ENCODE data around the gene MERTK. TPM values are rescaled to one million over a fixed set of nuclear protein-coding genes. Genes with fewer than 3 reads are reported as not detected.

Gene MERTK
- total and polyA plus RNA-seq, 2 of the 13 experiments (the other 11 are each of a cell fraction or from before 2014, with no cell fraction given), result 37.3 to 44.7 TPM

DNA sequence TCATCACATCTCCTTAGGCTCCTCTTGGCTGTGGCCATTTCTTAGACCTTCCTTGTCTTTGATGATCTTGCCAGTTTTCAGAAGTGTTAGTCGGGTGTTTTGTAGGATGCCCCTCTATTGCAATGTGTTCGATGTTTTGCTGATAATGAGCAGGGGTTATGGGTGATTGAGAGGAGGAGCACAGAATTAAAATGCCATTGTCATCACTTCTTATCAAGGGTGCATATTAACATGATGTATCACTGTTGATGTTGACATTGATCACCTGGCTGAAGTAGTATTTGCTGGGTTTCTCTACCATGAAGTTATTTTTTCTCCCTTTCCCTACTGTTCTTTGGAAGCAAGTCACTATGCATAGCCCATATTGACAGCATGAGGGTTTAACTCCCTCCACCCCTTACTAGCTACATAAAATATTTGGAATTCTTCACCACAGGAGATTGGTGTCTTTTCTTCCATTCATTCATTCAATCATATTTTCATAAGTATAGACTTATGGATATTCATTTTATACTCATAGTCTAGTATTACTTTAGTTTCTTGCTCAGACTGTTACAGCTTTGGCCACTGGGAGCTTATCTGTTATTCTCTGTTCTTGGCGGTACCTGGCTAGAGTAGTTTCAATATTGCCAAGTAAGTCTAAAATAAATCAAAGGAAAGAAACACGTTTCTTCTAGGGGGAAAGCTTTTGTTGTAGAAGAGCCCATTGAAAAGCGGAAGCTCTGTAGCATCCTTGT lies 102.2 kb downstream of the MERTK start:
- ChIA-PET CTCF (ENCODE audit: low intra/inter-chr PET ratio, low total read pairs) (no interaction called here), POLR2A (interaction anchor here (1.9 kb wide), 1 partner anchor 13 kb away, joined by 6 read pairs; no protein-coding TSS in a partner anchor)
- no peak for DNase-seq (ENCODE audit: low spot score)
- Histone ChIP-seq H3K27me3 (ENCODE audit: control insufficient read depth in 1 of 2, insufficient read depth in 2 of 2, low read length in 2 of 2) (no peaks in the 10 kb centered on the region), H3K4me2 (ENCODE audit: low read depth, low read length) (no peak overlapping the region), H3K9me3 (ENCODE audit: low read length) (no peaks in the 10 kb centered on the region), H3K9ac (ENCODE audit: insufficient read depth, low read depth, low read length) (no peak overlapping the region), H2AFZ (ENCODE audit: low read length) (no peak overlapping the region), H4K20me1 (ENCODE audit: insufficient read depth, low read length) (no peaks in the 10 kb centered on the region), H3K4me3 (replicated peaks in 1 of 3; ENCODE audit: insufficient read depth in 1 of 3, low read depth in 2 of 3, low read length in 3 of 3) (no peak overlapping the region), H3K27ac (ENCODE audit: extremely low read length, insufficient read depth, low read length) (no peak overlapping the region), H3K79me2 (ENCODE audit: insufficient read depth, low read length) (no peaks in the 10 kb centered on the region), H3K36me3 (replicated peaks in 1 of 2; ENCODE audit: control insufficient read depth in 1 of 2, insufficient read depth in 2 of 2, low read length in 2 of 2) (peaks cover 25 to 74% of the 10 kb centered on the region in 2 experiments), H3K4me1 (ENCODE audit: insufficient read depth, low read length) (peaks cover 5% of the 10 kb centered on the region)
- no peak for TF ChIP-seq ZNF615 (CRISPR knock-in tag; IDR thresholded peaks at IDR 0.05; ENCODE audit: borderline replicate concordance)
- no peak for TF ChIP-seq HMG20B (CRISPR knock-in tag; conservative IDR thresholded peaks at IDR 0.05)
- peak; percentile 56 for TF ChIP-seq MAFF (IDR thresholded peaks at IDR 0.05; ENCODE audit: low read depth, low read length)
- TF ChIP-seq NR2F6 (IDR thresholded peaks at IDR 0.05), result no peak
- TF ChIP-seq NR2F6 (CRISPR knock-in tag; IDR thresholded peaks at IDR 0.05), result no peak
- TF ChIP-seq MAFK (conservative IDR thresholded peaks at IDR 0.05 in 1 of 2, IDR thresholded peaks at IDR 0.05 in 1 of 2; ENCODE audit: low read length in 2 of 2), result peak; percentile 42 to 72; a peak in 2 of 4 replicates
- WGBS (ENCODE audit: low lambda C conversion rate), result 93% methylated on average over 5 of the region's 5 CpGs
- no peak for ATAC-seq
- intact Hi-C loops (cut with micrococcal nuclease; ENCODE audit: unreplicated experiment), result no loop called here
- in situ Hi-C loops (cut with HindIII; ENCODE audit: extremely low pct_ligation_motif_present, low pct_unique_long_range_greater_than_20kb), result no loop called here
- no peak for FAIRE-seq
- BruUV-seq (replicated peaks), result no TSS peak

DNA sequence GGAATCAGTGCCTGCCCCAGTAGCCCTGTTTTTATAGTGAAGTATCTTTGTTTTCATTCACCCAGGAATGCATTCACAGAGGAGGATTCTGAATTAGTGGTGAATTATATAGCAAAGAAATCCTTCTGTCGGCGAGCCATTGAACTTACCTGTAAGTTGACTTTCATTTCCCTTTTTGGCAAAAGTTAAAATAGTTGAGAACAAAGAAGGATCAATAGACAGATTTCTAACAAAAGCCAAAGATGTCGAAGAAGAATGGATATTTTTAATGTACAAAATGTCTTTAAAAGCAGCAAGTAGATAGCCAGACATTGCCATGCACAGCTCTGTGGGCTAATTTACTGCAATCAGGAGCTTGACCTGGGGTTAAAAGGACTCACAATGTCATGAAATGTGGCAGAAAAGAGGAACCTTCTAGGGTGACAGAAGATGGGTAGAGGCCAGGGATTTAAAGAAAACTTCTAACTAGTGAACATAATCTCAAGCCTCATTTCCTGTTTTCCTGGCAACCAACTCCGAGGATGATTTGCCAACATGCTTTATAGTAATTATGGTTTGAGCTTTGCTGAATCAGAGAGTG lies 102.8 kb downstream of the MERTK start:
- Histone ChIP-seq H4K20me1 (ENCODE audit: insufficient read depth, low read length) (no peaks in the 10 kb centered on the region), H3K36me3 (replicated peaks in 1 of 2; ENCODE audit: control insufficient read depth in 1 of 2, insufficient read depth in 2 of 2, low read length in 2 of 2) (peaks cover 21 to 71% of the 10 kb centered on the region in 2 experiments), H3K4me2 (ENCODE audit: low read depth, low read length) (no peak overlapping the region), H3K79me2 (ENCODE audit: insufficient read depth, low read length) (no peaks in the 10 kb centered on the region), H3K4me3 (replicated peaks in 1 of 3; ENCODE audit: insufficient read depth in 1 of 3, low read depth in 2 of 3, low read length in 3 of 3) (no peak overlapping the region), H3K9me3 (ENCODE audit: low read length) (no peaks in the 10 kb centered on the region), H3K27me3 (ENCODE audit: control insufficient read depth in 1 of 2, insufficient read depth in 2 of 2, low read length in 2 of 2) (no peaks in the 10 kb centered on the region), H3K27ac (ENCODE audit: extremely low read length, insufficient read depth, low read length) (no peak overlapping the region), H3K4me1 (ENCODE audit: insufficient read depth, low read length) (no peaks in the 10 kb centered on the region), H3K9ac (ENCODE audit: insufficient read depth, low read depth, low read length) (no peak overlapping the region), H2AFZ (ENCODE audit: low read length) (no peak overlapping the region)
- BruUV-seq (replicated peaks), result TSS peak; percentile 10
- no peak for DNase-seq (ENCODE audit: low spot score)
- in situ Hi-C loops (cut with HindIII; ENCODE audit: extremely low pct_ligation_motif_present, low pct_unique_long_range_greater_than_20kb) (no loop called here), intact Hi-C loops (cut with micrococcal nuclease; ENCODE audit: unreplicated experiment) (no loop called here)
- WGBS (ENCODE audit: low lambda C conversion rate), result 95% methylated on average over 4 of the region's 4 CpGs
- CTCF ChIA-PET (ENCODE audit: low intra/inter-chr PET ratio, low total read pairs), result no interaction called here
- POLR2A ChIA-PET, result interaction anchor here (1.9 kb wide), 1 partner anchor 14 kb away, joined by 6 read pairs; no protein-coding TSS in a partner anchor
- ATAC-seq, result no peak
- FAIRE-seq, result no peak
- TF ChIP-seq, protein P1, sequence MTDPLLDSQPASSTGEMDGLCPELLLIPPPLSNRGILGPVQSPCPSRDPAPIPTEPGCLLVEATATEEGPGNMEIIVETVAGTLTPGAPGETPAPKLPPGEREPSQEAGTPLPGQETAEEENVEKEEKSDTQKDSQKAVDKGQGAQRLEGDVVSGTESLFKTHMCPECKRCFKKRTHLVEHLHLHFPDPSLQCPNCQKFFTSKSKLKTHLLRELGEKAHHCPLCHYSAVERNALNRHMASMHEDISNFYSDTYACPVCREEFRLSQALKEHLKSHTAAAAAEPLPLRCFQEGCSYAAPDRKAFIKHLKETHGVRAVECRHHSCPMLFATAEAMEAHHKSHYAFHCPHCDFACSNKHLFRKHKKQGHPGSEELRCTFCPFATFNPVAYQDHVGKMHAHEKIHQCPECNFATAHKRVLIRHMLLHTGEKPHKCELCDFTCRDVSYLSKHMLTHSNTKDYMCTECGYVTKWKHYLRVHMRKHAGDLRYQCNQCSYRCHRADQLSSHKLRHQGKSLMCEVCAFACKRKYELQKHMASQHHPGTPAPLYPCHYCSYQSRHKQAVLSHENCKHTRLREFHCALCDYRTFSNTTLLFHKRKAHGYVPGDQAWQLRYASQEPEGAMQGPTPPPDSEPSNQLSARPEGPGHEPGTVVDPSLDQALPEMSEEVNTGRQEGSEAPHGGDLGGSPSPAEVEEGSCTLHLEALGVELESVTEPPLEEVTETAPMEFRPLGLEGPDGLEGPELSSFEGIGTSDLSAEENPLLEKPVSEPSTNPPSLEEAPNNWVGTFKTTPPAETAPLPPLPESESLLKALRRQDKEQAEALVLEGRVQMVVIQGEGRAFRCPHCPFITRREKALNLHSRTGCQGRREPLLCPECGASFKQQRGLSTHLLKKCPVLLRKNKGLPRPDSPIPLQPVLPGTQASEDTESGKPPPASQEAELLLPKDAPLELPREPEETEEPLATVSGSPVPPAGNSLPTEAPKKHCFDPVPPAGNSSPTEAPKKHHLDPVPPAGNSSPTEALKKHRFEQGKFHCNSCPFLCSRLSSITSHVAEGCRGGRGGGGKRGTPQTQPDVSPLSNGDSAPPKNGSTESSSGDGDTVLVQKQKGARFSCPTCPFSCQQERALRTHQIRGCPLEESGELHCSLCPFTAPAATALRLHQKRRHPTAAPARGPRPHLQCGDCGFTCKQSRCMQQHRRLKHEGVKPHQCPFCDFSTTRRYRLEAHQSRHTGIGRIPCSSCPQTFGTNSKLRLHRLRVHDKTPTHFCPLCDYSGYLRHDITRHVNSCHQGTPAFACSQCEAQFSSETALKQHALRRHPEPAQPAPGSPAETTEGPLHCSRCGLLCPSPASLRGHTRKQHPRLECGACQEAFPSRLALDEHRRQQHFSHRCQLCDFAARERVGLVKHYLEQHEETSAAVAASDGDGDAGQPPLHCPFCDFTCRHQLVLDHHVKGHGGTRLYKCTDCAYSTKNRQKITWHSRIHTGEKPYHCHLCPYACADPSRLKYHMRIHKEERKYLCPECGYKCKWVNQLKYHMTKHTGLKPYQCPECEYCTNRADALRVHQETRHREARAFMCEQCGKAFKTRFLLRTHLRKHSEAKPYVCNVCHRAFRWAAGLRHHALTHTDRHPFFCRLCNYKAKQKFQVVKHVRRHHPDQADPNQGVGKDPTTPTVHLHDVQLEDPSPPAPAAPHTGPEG (CRISPR knock-in tag; IDR thresholded peaks at IDR 0.05), result no peak
- TF ChIP-seq SYNCRIP (IDR thresholded peaks at IDR 0.05; ENCODE audit: insufficient read depth, low read depth, low read length) (no peak), EED (CRISPR knock-in tag; IDR thresholded peaks at IDR 0.05) (no peak)
- TF ChIP-seq, protein P2, sequence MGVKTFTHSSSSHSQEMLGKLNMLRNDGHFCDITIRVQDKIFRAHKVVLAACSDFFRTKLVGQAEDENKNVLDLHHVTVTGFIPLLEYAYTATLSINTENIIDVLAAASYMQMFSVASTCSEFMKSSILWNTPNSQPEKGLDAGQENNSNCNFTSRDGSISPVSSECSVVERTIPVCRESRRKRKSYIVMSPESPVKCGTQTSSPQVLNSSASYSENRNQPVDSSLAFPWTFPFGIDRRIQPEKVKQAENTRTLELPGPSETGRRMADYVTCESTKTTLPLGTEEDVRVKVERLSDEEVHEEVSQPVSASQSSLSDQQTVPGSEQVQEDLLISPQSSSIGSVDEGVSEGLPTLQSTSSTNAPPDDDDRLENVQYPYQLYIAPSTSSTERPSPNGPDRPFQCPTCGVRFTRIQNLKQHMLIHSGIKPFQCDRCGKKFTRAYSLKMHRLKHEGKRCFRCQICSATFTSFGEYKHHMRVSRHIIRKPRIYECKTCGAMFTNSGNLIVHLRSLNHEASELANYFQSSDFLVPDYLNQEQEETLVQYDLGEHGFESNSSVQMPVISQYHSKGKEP (CRISPR knock-in tag; IDR thresholded peaks at IDR 0.05), result no peak
